Uterus (tissue), 2 donors: ENCODE data around the gene ROGDI.

Source experiments
- POLR2A ChIP-seq, 2 donors: fragments of 450-650 bp; IDR thresholded peaks; one replicate each; pipeline ENCODE4 v1.6.1; 2016; ENCODE audit warnings: antibody characterized with exemption in 2 of 2, mild to moderate bottlenecking in 1 of 2, moderate library complexity in 1 of 2
- TF ChIP-seq, protein P1 (sequence below), 4 experiments: fragments of 200-600 bp in 2 of 4; fragments of 450-650 bp in 2 of 4; sonication (generic) in 2 of 4; IDR thresholded peaks; one replicate each; pipeline ENCODE4 v1.5.1; 2016 to 2019; ENCODE audit warnings: antibody characterized with exemption in 4 of 4, mild to moderate bottlenecking in 2 of 4, moderate library complexity in 1 of 4

DNA sequence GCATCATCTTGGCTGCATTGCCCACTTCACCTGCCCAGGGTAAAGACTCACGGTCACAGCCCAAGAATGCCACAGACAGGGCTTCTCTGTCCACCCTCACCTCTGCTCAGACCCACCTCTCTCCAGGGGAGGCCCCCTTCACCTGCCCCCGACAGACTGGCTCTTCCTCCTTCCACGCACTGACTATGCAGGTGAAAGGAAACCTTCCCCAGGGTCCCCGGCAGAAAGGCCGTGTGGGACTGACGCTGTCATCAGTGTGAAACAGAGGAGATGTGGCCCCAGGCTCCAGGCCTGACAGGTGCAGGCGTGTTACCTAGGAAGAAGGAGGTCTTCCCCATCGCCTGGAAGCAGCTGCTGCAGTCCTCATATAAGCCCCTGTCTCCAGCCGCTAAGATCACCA lies 9.3 kb upstream of the ROGDI start:
- TF ChIP-seq, protein P1, sequence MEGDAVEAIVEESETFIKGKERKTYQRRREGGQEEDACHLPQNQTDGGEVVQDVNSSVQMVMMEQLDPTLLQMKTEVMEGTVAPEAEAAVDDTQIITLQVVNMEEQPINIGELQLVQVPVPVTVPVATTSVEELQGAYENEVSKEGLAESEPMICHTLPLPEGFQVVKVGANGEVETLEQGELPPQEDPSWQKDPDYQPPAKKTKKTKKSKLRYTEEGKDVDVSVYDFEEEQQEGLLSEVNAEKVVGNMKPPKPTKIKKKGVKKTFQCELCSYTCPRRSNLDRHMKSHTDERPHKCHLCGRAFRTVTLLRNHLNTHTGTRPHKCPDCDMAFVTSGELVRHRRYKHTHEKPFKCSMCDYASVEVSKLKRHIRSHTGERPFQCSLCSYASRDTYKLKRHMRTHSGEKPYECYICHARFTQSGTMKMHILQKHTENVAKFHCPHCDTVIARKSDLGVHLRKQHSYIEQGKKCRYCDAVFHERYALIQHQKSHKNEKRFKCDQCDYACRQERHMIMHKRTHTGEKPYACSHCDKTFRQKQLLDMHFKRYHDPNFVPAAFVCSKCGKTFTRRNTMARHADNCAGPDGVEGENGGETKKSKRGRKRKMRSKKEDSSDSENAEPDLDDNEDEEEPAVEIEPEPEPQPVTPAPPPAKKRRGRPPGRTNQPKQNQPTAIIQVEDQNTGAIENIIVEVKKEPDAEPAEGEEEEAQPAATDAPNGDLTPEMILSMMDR (IDR thresholded peaks at IDR 0.05): no peak
- no peak for TF ChIP-seq POLR2A (IDR thresholded peaks at IDR 0.05)
